GM21367 (cell line): ENCODE results near the gene ERCC2.
"Not testable (repeated sequence)": the region's sequence is repeated elsewhere in the genome, so short reads cannot be mapped to it uniquely, and the experiment has no call there.

Experiments
- ATAC-seq: cut with Tn5 transposase; IDR thresholded peaks from one replicate; pipeline ENCODE4 v1.9.1; 2021; ENCODE audit not compliant: unreplicated experiment

The ERCC2 gene

DNA sequence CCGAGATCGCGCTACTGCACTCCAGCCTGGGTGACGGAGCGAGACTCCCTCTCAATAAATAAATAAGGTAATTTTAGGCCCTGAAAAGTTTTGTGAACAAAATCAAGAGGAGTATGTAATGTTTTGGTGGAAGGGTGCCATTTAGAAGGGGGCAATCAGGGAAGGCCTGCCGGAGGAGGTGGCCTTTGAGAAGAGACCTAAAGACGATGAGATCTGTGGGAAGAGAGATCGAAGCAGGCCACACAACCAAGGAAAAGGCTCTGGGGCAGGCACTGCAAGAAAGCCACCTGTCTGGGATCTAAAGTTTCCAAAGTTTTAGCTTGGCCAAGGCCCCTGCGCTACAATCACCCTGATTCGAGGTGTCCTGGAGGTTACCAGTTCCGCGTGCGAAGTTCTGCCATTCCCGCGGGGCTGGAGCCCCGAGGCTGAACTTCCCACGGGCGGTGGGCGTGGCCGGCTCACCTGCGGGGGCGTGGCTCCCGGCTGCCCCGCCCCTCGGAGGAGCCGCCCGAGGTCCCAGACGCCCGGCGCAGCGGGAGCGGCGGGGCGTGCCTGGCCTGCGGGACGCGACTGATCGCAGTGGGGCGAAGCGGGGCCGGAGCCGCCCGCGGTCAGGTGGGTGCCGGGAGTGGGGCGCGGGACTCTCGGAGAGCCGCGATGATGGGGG lies 30.0 kb downstream of the ERCC2 start, which contains the start of gene KLC3:
KLC3 (plus strand) TSS at position 519 of the 667 bp plus-strand sequence. CDS start 4,792 bp downstream, outside the sequence.
- ATAC-seq: no peak

DNA sequence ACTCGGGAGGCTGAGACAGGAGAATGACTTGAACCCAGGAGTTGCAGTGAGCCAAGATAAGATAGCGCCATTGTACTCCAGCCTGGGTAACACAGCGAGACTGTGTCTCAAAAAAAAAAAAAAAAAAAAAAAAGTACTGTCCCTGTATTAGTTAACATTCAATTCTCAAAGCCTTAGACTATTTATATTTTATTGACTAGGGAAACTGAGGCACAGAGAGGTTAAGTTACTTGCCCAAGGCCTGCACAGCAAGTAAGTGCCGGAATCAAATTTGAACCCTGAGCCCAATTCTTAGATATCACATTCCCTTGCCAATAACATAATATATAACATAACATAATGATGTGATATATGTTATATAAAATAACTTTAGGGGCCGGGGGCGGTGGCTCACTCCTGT lies 30.7 kb downstream of the ERCC2 start:
- ATAC-seq: no peak

DNA sequence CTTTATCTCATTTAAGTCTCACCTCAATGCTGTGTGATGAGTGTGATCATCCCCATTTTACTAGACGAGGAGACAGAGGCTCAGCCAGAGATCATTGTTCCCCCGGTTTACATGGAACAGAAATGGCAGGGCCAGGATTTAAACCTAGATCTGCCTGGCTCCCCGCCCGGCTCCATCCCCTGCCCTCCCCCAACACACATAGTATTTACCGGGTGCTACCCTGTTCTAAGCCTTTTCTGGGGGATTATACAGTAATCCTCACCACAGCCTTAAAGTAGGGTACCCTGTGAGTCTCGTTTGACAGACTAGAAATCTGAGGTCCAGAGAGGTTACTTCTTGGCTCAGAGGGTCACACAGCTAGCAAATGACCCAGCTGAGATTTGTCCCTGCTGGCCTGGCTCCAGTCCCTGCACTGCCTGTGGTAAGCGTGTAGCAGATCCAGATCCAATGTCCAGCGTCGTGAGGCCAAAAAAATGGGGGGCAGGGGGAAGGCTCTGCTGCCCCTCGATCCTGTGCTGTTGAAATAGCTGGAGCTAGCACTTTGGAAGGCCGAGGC lies 33.6 kb downstream of the ERCC2 start:
- ATAC-seq: no peak

DNA sequence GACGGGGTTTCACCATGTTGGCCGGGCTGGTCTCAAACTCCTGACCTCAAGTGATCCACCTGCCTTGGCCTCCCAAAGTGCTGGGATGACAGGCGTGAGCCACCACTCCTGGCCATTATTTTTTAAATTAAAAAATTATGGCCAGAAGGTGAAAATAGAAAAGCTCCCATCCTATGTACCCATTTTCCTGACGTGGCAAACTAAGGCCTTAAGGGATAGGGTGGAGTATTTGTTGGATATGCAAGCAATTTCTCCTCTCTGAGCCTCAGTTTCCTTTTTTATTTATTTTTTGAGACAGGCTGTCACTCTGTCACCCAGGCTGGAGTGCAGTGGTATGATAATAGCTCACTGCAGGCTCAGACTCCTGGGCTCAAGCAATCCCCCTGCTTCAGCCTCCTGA lies 35.5 kb downstream of the ERCC2 start:
- ATAC-seq: not testable (repeated sequence)

DNA sequence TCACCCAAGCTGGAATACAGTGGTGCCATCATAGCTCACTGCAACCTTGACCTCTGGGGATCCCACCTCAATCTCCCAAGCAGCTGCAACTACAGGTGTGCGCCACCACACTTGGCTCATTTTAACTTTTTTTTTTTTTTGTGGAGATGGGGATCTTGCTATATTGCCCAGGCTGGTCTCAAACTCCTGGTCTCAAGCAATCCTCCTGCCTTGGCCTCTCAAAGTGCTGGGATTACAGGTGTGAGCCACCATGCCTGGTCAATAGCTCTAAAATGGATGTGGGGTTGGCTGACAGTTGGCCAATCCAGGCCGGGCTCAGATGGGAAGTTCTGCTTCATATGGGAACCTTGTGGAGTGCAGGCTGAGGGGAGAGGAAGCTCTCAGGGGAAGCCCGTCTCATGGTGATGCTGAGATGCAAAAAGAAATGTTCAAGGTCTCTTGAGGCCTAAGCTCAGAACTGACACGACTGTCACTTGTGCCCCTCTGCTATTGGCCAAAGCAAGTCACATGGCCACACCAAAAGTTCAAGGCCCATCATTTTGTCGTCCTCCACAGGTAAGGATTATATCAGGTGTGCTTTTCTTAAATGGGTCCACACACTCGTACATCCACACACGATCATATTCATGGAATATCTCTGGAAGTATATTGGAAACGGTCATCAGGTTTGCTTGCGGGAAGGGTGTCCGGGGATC lies 36.6 kb downstream of the ERCC2 start:
- no peak for ATAC-seq

DNA sequence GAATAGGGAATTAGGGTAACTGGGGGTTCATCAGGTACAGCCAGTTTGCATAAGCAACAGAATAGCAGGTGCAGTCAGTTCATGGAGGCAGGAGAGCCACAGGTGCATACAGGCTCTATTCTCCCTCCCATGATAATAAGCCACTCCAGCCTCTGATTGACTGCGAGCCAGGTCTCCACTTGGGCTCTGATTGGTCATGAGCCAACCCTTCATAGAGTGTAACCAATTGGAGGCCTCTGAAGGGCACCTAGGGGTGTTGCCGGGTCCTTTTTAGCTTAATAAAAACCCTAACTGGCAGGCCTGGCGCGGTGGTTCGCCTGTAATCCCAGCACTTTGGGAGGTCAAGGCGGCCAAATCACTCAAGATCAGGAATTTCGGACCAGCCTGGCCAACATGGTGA lies 39.0 kb downstream of the ERCC2 start:
- ATAC-seq: no peak

DNA sequence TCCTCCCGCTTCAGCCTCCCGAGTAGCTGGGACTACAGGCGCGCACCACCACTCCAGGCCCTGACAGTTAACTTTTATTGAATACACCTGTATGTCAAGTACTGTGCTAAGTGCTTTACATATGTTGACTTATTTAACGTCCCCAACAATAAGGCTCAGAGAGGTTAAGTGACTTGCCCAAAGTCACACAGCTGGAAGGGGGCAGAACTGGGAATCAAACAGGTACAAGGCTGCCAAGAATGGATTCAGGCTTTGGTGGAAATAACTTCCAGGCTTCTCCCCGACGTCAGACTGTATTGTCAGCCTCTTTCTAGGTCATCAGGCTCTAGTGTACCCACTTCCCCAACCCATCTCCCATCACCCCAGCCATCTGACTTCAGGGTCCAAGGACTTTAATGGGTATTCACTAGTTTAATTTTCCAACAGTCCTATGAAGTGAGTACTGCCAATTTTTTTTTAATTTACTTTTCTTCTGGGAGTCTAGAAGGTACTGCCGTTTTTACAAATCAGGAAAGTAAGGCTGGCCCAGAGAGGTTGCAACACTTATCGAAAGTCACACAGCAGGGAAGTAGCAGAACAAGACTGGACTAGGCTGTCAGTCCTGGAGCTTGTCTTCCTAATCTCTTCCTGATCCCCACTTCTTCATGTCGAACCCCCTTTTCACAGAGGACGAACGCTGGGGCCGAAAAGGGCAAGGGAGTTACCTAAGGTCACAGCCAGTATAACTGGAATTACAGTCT lies 42.8 kb downstream of the ERCC2 start:
- ATAC-seq: no peak

DNA sequence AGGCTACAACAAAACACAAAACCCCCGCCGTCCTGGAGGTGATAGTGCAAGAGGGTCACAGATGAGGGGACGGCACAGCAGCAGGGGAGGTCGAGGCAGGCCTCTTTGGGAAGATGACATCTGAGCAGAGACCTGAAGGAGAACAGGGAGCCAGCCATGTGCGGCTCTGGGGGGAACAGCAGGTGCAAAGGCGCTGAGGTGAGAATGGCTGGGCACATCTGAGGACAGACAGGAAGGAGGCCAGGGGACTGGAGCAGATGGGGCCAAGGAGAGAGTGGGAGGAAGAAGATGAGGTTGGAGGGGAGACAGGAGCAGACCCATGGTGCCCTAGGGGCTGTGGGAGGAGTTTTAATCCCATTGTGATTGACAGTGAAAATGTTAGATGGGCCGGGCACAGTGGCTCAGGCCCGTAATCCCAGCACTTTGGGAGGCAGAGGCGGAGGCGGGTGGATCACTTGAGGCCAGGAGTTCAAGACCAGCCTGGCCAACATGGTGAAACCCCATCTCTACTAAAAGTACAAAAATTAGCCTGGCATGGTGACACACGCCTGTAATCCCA lies 45.9 kb downstream of the ERCC2 start:
- no peak for ATAC-seq

DNA sequence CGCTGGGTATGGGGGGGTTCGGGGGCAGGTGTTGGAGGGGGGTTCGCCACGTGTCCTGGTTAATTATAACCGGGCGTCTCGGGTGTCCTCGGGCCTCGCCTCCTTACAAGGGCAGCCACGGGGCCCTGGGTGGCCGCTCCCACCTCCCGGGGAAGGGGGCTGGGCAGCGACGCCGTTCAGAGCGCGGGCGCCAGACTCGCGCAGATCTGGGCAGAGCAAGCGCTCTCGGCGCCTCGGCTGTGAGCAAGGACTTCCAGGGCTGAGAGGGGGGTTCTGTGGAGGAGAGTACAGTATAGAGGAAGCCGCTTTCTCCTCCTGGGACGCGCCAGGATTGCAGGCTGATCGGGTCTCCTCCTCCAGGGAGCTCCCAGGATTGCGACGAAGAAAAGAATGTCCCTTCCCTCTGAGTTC lies 46.7 kb downstream of the ERCC2 start:
- ATAC-seq: no peak

DNA sequence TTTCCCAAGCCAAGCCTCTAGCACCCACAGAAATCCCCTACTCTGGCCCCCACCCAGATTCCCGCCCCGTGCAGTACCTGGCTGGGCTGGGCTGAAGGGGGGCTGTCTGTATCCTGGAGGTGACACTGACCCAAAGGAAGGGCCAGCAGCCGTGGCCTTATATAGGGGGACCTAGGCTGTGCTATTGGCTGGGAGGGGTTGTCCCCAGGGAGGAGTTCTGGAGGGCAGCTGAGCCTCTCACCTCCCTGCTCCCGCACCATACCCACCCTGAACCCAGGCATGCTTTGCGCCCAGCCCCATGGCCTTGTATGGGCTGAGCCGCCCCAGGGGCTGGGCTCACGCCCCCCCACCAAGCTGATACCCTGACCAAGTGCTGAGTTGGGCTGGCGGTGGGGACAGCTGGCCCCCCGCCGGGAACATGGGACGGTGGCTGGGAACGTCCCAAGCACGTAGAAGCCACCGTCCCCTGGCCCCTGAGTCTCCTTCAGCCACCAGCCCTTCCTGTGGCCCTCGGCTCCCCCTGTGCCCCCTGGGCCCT lies 47.6 kb downstream of the ERCC2 start, which contains the start of gene CKM:
CKM (minus strand) TSS at position 132 of the 538 bp plus-strand sequence. CDS start 3,162 bp downstream, outside the sequence.
- ATAC-seq: no peak

- ATAC-seq: no peak
Observed at GRCh38 chr19:45322311-45322710, 48.1 kb downstream of the ERCC2 start.

DNA sequence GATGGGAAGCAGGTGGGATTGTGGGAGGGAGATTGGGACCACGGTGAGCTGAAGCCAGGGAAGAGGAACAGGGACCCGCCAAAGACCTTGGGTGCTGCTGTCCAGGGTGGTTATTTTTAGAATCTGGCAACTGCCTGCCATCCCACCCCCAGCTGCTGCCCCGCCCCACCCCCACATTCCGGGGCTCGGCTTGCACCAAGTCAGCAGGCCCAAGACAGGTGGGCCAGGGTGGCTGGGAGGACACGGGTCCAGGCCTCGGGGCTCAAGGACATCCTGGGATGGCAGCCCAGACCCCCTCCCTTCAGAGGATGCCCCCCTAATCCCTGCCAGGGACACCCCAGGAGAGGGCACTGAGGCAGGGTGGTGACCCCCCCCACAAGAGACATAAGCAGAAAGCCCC lies 48.5 kb downstream of the ERCC2 start:
- no peak for ATAC-seq

DNA sequence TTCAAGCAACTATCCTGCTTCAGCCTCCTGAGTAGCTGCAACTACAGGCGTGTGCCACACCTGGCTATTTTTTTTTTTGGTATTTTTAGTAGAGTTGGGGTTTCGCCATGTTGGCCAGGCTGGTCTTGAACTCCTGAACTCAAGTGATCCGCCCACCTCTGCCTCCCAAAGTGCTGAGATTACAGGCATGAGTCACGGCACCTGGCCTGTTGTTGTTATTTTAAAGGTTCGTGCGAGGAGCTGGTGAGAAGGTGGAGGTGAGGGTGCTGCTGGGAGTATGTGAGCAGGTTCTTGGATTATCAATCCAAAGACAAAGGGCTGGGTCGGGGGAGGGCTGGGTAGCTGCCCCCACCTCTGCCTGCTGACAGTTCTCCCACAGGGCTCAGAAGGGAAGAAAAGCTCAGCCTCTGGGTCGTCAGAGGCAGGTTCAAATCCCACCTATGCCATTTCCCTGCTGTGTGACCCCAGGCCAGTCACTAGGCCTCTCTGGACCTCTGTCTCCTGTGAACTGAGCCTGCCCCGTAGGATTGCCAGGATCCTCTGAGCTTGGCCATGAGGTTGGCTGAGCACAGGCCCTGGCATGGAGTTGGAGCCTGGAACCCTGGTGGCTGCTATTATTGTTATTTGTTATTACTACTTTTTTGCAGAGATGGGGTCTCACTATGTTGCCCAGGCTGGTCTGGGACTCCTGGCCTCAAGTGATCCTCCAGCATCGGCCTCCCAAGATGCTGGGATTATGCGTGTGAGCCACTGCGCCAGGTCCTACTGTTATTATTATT lies 49.2 kb downstream of the ERCC2 start:
- no peak for ATAC-seq

- ATAC-seq: no peak
Observed at GRCh38 chr19:45315304-45315703, 55.1 kb downstream of the ERCC2 start.

GRCh38 chr19:45314708-45315245 lies 55.6 kb downstream of the ERCC2 start:
- ATAC-seq: no peak

GRCh38 chr19:45312285-45312684 lies 58.1 kb downstream of the ERCC2 start:
- not testable (repeated sequence) for ATAC-seq

GRCh38 chr19:45311621-45312020 lies 58.8 kb downstream of the ERCC2 start:
- no peak for ATAC-seq

DNA sequence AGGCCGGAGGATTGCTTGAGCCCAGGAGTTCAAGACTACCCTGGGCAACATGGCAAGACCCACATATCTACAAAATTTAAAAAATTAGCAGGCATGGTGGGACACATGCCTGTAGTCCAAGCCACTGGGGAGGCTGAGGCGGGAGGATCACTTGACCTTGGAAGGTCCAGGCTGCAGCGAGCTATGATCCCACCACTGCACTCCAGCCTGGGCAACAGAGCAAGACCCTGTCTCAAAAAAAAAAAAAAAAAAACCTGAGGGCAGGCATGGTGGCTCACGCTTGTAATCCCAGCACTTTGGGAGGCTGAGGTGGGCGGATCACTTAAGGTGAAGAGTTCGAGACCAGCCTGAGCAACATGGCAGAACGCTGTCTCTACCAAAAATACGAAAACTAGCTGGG lies 61.1 kb downstream of the ERCC2 start:
- not testable (repeated sequence) for ATAC-seq

GRCh38 chr19:45307361-45307760 lies 63.0 kb downstream of the ERCC2 start:
- no peak for ATAC-seq

DNA sequence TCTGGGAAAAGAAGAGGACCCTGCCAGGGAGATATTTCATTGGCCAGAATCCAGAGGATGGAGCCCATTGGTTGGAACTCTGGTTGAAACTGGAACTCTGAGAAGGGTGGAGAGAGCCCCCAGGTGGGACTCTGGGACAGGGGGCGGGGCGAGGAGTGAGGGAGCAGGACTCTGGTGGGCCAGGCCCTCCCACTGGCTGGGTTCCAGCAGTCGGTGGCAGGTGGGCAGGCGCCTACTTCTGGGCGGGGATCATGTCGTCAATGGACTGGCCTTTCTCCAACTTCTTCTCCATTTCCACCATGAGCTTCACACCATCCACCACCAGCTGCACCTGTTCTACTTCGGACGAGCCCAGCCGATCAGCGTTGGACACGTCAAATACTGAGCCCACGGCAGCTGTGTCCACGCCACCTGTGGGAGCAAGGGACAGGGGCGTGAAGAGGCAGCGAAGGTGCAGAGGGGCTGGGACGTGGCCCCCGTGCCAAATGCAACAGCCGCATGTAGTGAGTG lies 63.8 kb downstream of the ERCC2 start:
- no peak for ATAC-seq
